GM10248 (cell line): Measurements from ENCODE around the gene CDH12.

ENCODE experiments used
- CTCF ChIA-PET: fragments of 300-600 bp; sonication (Branson Sonifier 250); formaldehyde crosslinking; extraction: SDS; loops from one replicate; lab custom pipeline; 2021; ENCODE audit warnings: antibody characterized with exemption; lab: Yijun Ruan, JAX
- POLR2A ChIA-PET: fragments of 350-650 bp; sonication (Branson Sonifier 250); formaldehyde crosslinking; extraction: SDS; loops from one replicate; lab custom pipeline; 2020; ENCODE audit warnings: antibody characterized with exemption; lab: Yijun Ruan, JAX
- DNase-seq: peaks from one replicate; pipeline ENCODE4 v3.0.0; 2012; ENCODE audit errors: extremely low spot score
- CTCF ChIP-seq: IDR thresholded peaks from 2 replicates; pipeline ENCODE4 v1.5.1; 2012; ENCODE audit warnings: mild to moderate bottlenecking, low read depth; ENCODE audit errors: extremely low read depth, missing control alignments, control extremely low read depth

The CDH12 gene

GRCh38 chr5:22651355-22651754, 201.8 kb downstream of the CDH12 start:
- TF ChIP-seq CTCF: no peak
- ChIA-PET CTCF (no interaction called here), POLR2A (no interaction called here)
- no peak for DNase-seq

DNA sequence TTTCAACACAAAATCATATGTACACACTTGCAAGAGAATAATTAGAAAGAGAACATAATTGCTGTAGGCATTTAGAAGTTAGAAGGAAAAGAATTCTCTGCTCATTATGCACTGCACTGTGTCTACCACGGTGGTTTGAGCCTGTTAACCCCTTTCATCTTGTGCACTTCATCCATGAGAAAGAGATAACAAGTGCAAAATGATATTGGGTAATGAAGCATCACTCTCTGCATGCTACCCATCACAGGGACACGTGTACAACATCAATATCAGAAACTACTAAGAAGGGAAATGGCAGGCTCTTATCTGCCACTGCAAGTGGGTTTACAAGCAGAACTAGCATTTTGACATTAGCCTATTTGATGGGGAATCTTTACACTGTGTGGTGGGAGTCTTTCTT, 202.6 kb downstream of the CDH12 start:
- CTCF ChIA-PET: no interaction called here
- DNase-seq: no peak
- POLR2A ChIA-PET: no interaction called here
- TF ChIP-seq CTCF: no peak

DNA sequence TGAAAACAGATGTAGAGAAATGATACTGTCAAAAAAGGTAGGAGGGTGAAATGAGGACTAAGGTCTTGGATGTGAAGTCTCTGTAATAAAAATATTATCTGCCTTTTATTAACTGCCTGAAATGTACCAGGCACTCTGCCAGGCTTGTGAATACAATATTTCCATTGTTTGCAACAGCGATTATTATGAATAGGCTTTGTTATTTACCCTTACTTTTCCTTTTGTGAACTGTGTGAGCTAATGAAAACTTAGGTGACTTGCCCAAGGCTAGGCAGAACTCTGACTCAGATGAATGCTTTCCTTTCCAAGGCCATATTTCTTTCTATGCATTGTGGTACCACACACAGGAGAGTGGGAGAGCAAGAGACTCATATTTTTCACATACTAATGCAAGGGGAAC, 204.1 kb downstream of the CDH12 start:
- POLR2A ChIA-PET: no interaction called here
- CTCF ChIA-PET: interaction anchor here (1.1 kb wide), 1 partner anchor 16 kb away, joined by 4 read pairs; no protein-coding TSS in a partner anchor
- TF ChIP-seq CTCF: no peak
- no peak for DNase-seq

- ChIA-PET CTCF (interaction anchor here (1.4 to 1.7 kb wide), 2 partner anchors 9 to 14 kb away, joined by 4 to 9 read pairs; no protein-coding TSS in a partner anchor), POLR2A (no interaction called here)
- no peak for TF ChIP-seq CTCF
- no peak for DNase-seq
Observed at GRCh38 chr5:22644859-22645258, 208.3 kb downstream of the CDH12 start.

DNA sequence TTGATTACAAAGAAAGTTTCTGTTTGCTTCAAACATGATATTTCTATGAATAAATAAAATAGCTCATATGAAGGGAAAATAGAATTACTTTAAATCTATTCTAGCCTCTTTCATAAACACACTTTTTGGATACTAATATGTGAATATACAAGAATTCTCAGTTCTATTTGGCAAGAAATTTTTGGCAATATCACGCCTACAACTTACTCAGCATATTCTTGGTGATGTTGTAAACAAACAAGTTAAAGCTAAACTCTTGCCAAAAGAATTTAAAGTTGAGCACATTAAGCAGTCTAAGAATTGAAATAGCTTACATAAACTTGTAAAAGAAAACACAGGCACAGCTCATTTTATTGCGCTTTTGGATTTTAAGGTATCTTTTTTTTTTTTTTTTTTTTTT, 209.8 kb downstream of the CDH12 start:
- ChIA-PET POLR2A (no interaction called here), CTCF (interaction anchor here (1.1 to 1.7 kb wide), 2 partner anchors 10 to 13 kb away, joined by 3 to 9 read pairs; no protein-coding TSS in a partner anchor)
- DNase-seq: no peak
- no peak for TF ChIP-seq CTCF

DNA sequence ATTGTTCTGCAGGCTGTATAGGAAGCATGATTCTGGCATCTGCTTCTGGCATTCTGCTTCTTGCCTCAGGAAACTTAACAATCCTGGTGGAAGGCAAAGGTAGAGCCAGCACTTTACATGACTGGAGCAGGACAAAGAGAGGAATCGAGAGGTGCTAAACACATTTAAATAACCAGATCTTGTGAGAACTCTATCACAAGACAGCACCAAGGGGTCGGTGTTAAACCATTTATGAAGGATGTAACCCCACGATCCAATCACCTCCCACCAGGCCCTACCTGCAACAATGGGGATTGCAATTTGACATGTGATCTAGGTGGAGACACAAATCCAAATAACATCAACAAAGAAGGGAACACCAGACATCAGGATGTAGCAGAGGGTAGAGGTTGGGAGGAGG, 221.5 kb downstream of the CDH12 start:
- no peak for DNase-seq
- POLR2A ChIA-PET: no interaction called here
- CTCF ChIA-PET: no interaction called here
- no peak for TF ChIP-seq CTCF

DNA sequence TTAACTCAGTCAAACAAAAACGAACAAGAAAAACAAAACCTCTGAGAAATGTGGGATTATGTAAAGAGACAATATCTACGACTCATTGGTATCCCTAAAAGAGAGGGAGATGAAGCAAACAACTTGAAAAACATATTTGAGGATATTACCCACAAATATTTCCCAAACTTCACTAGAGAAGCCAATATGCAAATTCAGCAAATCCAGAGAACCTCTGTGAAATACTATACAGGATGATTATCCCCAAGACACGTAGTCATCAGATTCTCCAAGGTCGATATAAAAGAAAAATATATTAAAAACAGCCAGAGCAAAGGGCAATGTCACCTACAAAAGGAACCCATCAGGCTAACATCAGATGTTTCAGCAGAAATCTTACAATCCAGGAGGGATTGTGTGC, 226.1 kb downstream of the CDH12 start:
- POLR2A ChIA-PET: no interaction called here
- no peak for DNase-seq
- CTCF ChIA-PET: no interaction called here
- no peak for TF ChIP-seq CTCF
